Measurements from ENCODE around the gene TGFBR3. TPM values are rescaled to one million over a fixed set of nuclear protein-coding genes. Genes with fewer than 3 reads are reported as not detected.

Gene TGFBR3
- total RNA-seq, 1 experiment from 2014 or later: 3.1 TPM

DNA sequence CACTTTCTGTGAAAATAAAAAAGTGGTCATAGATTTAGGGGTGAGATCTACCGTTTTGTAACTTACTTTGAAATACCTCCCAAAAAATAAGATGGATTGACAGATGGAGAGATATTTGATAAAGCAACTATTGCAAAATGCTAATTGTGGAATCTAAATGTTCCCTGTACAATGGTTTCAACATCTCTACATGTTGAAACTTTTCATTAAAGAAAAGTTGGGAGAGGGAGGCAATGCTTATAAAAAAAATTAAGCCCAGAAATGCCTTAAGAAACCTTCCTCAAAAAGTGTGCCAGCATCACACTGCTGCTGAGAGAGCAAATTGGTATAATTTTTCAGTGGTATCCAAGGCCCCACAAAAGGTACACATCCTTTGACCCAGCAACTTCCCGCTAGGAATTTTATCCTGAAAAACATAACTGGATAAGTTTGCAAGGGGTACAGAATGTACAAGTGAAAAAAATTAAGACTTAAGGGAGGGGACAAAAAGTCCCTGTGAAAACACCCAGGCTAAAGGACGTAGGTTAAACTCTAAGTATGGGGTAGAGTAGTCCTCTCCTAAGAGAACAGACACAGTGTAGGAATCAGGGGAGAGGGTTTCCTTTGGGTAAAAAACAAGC, 84.3 kb downstream of the TGFBR3 start:
- CTCF ChIA-PET: no interaction called here
- Histone ChIP-seq H3K36me3 (ENCODE audit: insufficient read depth, low read length, poor library complexity, severe bottlenecking) (no peaks in the 10 kb centered on the region), H3K27ac (ENCODE audit: low read depth, low read length, poor library complexity, severe bottlenecking) (no peak overlapping the region), H3K4me1 (ENCODE audit: insufficient read depth, low read length, poor library complexity, severe bottlenecking) (peaks cover 39% of the 10 kb centered on the region), H3K27me3 (replicated peaks; ENCODE audit: insufficient read depth, low read depth, low read length, poor library complexity) (no peaks in the 10 kb centered on the region), H3K9me3 (ENCODE audit: low read depth, low read length, poor library complexity, severe bottlenecking) (no peaks in the 10 kb centered on the region), H3K4me3 (ENCODE audit: low read depth, low read length, poor library complexity, severe bottlenecking) (no peak overlapping the region)
- no TSS peak for BruUV-seq (replicated peaks)
- TF ChIP-seq EZH2 (IDR thresholded peaks at IDR 0.05; ENCODE audit: borderline replicate concordance, low read depth, low read length, poor library complexity, severe bottlenecking) (no peak), CTCF (conservative IDR thresholded peaks at IDR 0.05; ENCODE audit: low read depth, low read length) (no peak)
- POLR2A ChIA-PET (ENCODE audit: low non-redundant PET): no interaction called here
- intact Hi-C loops (cut with micrococcal nuclease; ENCODE audit: unreplicated experiment): no loop called here
- no peak for DNase-seq (ENCODE audit: low spot score)

DNA sequence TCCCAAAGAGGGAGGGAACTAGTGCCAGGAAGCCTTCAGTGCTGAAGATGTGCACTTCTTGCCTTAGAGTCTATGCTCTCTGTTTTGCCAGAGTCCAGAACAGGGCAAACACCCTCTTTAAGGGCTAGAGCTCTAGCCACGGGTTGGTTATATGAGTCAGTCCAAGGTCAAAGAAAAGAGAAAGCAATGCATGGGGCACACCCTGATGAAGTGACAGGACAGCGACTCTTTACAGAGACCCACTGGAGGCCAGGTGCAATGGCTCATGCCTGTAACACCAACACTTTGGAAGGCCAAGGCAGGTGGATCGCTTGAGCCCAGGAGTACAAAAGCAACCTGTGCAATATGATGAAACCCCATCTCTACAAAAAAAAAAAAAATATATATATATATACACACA, 86.1 kb downstream of the TGFBR3 start:
- no peak overlapping the region for H3K27ac ChIP-seq (ENCODE audit: low read depth, low read length, poor library complexity, severe bottlenecking)
- no peaks in the 10 kb centered on the region for H3K36me3 ChIP-seq (ENCODE audit: insufficient read depth, low read length, poor library complexity, severe bottlenecking)
- no TSS peak for BruUV-seq (replicated peaks)
- no peaks in the 10 kb centered on the region for H3K27me3 ChIP-seq (replicated peaks; ENCODE audit: insufficient read depth, low read depth, low read length, poor library complexity)
- peaks cover 31% of the 10 kb centered on the region for H3K4me1 ChIP-seq (ENCODE audit: insufficient read depth, low read length, poor library complexity, severe bottlenecking)
- no peaks in the 10 kb centered on the region for H3K9me3 ChIP-seq (ENCODE audit: low read depth, low read length, poor library complexity, severe bottlenecking)
- intact Hi-C loops (cut with micrococcal nuclease; ENCODE audit: unreplicated experiment): no loop called here
- TF ChIP-seq CTCF (conservative IDR thresholded peaks at IDR 0.05; ENCODE audit: low read depth, low read length) (no peak), EZH2 (IDR thresholded peaks at IDR 0.05; ENCODE audit: borderline replicate concordance, low read depth, low read length, poor library complexity, severe bottlenecking) (no peak)
- CTCF ChIA-PET: no interaction called here
- no peak overlapping the region for H3K4me3 ChIP-seq (ENCODE audit: low read depth, low read length, poor library complexity, severe bottlenecking)
- POLR2A ChIA-PET (ENCODE audit: low non-redundant PET): no interaction called here
- DNase-seq (ENCODE audit: low spot score): no peak

DNA sequence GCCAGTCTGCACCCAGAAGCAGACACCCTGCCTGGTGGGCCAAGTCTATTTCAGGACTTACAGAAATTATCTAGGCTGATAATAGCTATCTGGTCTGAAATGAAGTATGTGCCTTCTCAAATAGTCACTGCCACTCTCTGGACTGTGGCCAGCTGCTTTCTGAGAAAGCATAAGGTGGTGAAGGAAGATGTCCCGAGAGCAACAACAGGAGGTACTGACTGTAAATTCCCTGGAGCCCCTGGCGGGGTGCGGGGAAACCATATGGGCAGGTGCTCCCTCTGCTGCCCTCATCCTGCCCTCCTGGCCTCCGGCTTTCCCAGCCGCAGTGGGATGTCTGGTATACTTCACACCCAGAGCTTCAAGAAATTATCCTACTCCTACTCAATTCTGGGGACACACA, 86.8 kb downstream of the TGFBR3 start:
- ChIA-PET POLR2A (ENCODE audit: low non-redundant PET) (interaction anchor here (0.6 kb wide), 1 partner anchor 16 kb away, joined by 3 read pairs; no protein-coding TSS in a partner anchor), CTCF (no interaction called here)
- BruUV-seq (replicated peaks): no TSS peak
- Histone ChIP-seq H3K36me3 (ENCODE audit: insufficient read depth, low read length, poor library complexity, severe bottlenecking) (no peaks in the 10 kb centered on the region), H3K27ac (ENCODE audit: low read depth, low read length, poor library complexity, severe bottlenecking) (no peak overlapping the region), H3K9me3 (ENCODE audit: low read depth, low read length, poor library complexity, severe bottlenecking) (no peaks in the 10 kb centered on the region), H3K27me3 (replicated peaks; ENCODE audit: insufficient read depth, low read depth, low read length, poor library complexity) (no peaks in the 10 kb centered on the region), H3K4me1 (ENCODE audit: insufficient read depth, low read length, poor library complexity, severe bottlenecking) (peaks cover 24% of the 10 kb centered on the region), H3K4me3 (ENCODE audit: low read depth, low read length, poor library complexity, severe bottlenecking) (no peak overlapping the region)
- DNase-seq (ENCODE audit: low spot score): no peak
- TF ChIP-seq CTCF (conservative IDR thresholded peaks at IDR 0.05; ENCODE audit: low read depth, low read length) (no peak), EZH2 (IDR thresholded peaks at IDR 0.05; ENCODE audit: borderline replicate concordance, low read depth, low read length, poor library complexity, severe bottlenecking) (no peak)
- intact Hi-C loops (cut with micrococcal nuclease; ENCODE audit: unreplicated experiment): no loop called here

Measured in A673 (cell line).